MCF 10A (cell line): Measurements from ENCODE around the gene SLC7A1. TPM values are rescaled to one million over a fixed set of nuclear protein-coding genes. Genes with fewer than 3 reads are reported as not detected.

Experiments
- BruUV-seq: library from RNA; stranded (reverse); fragments of 400-500 nt; replicated peaks from 2 replicates; lab custom pipeline; 2021; lab: Mats Ljungman, UMichigan
- CTCF ChIA-PET: fragments of 300-600 bp; sonication (Branson Sonifier 250); formaldehyde crosslinking; extraction: SDS; loops from one replicate; lab custom pipeline; 2021; ENCODE audit warnings: antibody characterized with exemption, inconsistent platforms; lab: Yijun Ruan, JAX
- POLR2A ChIA-PET: fragments of 300-600, 350-650 bp; sonication (Branson Sonifier 250); formaldehyde crosslinking; extraction: SDS; loops from one replicate; lab custom pipeline; 2020; ENCODE audit warnings: antibody characterized with exemption, inconsistent platforms; lab: Yijun Ruan, JAX
- DNase-seq: peaks from one replicate; pipeline ENCODE4 v3.0.0-alpha.2; 2018; ENCODE audit not compliant: unreplicated experiment
- H3K27ac Mint-ChIP-seq: one replicate; pipeline ENCODE4 v1.8.0; 2022; ENCODE audit warnings: mild to moderate bottlenecking, low read depth, mixed read lengths; ENCODE audit not compliant: unreplicated experiment
- H3K27me3 Mint-ChIP-seq: one replicate; pipeline ENCODE4 v1.8.0; 2022; ENCODE audit warnings: mixed read lengths; ENCODE audit not compliant: insufficient read depth, unreplicated experiment
- H3K36me3 Mint-ChIP-seq: one replicate; pipeline ENCODE4 v1.8.0; 2022; ENCODE audit warnings: mild to moderate bottlenecking, moderate library complexity, mixed read lengths; ENCODE audit not compliant: insufficient read depth, unreplicated experiment
- H3K4me1 Mint-ChIP-seq: one replicate; pipeline ENCODE4 v1.8.0; 2022; ENCODE audit warnings: mixed read lengths; ENCODE audit not compliant: insufficient read depth, unreplicated experiment
- H3K4me3 Mint-ChIP-seq: one replicate; pipeline ENCODE4 v1.8.0; 2022; ENCODE audit warnings: mild to moderate bottlenecking, moderate library complexity, mixed read lengths; ENCODE audit not compliant: unreplicated experiment
- H3K9me3 Mint-ChIP-seq: one replicate; pipeline ENCODE4 v1.8.0; 2022; ENCODE audit warnings: mixed read lengths; ENCODE audit not compliant: unreplicated experiment
- CTCF ChIP-seq: fragments of 200-600 bp; IDR thresholded peaks from one replicate; pipeline ENCODE4 v1.8.0; 2022; ENCODE audit warnings: antibody characterized with exemption, mild to moderate bottlenecking; ENCODE audit not compliant: unreplicated experiment
- intact Hi-C: fragments of 100-400 bp; cut with micrococcal nuclease; formaldehyde crosslinking; loops from 2 replicates; pipeline ENCODE4 v1.14.1; 2022
- total RNA-seq: library from RNA; stranded (reverse); gene quantifications from 2 replicates; pipeline ENCODE4 v1.2.3, GENCODE V29; 2022

SLC7A1 gene
- total RNA-seq, 1 experiment from 2014 or later: 194 TPM

- no TSS peak for BruUV-seq
- TF ChIP-seq CTCF: no peak
- DNase-seq: no peak
- no peak overlapping the region for H3K27ac Mint-ChIP-seq
- ChIA-PET CTCF (interaction anchor here (0.6 to 2.7 kb wide), 23 partner anchors 8 to 1135 kb away, joined by 3 to 11 read pairs (median 4); no protein-coding TSS in a partner anchor), POLR2A (no interaction called here)
- H3K27me3 Mint-ChIP-seq: peaks cover 6% of the 10 kb centered on the region
- intact Hi-C loops: loop anchor here (5.0 kb wide), 2 partner anchors 36 to 106 kb away; no protein-coding TSS in a partner anchor
- H3K4me3 Mint-ChIP-seq: no peak overlapping the region
- no peaks in the 10 kb centered on the region for H3K9me3 Mint-ChIP-seq
- no peaks in the 10 kb centered on the region for H3K4me1 Mint-ChIP-seq
- H3K36me3 Mint-ChIP-seq: no peaks in the 10 kb centered on the region
Observed at GRCh38 chr13:29473166-29473565, 122.3 kb downstream of the SLC7A1 start.

GRCh38 chr13:29472332-29472961 lies 123.0 kb downstream of the SLC7A1 start:
- Mint-ChIP-seq H3K27me3 (no peaks in the 10 kb centered on the region), H3K4me1 (no peaks in the 10 kb centered on the region), H3K9me3 (no peaks in the 10 kb centered on the region), H3K36me3 (no peaks in the 10 kb centered on the region), H3K4me3 (no peak overlapping the region), H3K27ac (no peak overlapping the region)
- ChIA-PET POLR2A (interaction anchor here (1.0 kb wide), 1 partner anchor 33 kb away, joined by 3 read pairs; no protein-coding TSS in a partner anchor), CTCF (interaction anchor here (0.5 to 2.2 kb wide), 19 partner anchors 9 to 1512 kb away, joined by 3 to 10 read pairs (median 4); no protein-coding TSS in a partner anchor)
- TF ChIP-seq CTCF: peak; percentile 94
- DNase-seq: peak; percentile 72
- BruUV-seq: no TSS peak
- intact Hi-C loops: loop anchor here (1.0 to 5.0 kb wide), 3 partner anchors 35 to 236 kb away; no protein-coding TSS in a partner anchor

GRCh38 chr13:29471551-29471950 lies 123.9 kb downstream of the SLC7A1 start:
- CTCF ChIA-PET: interaction anchor here (0.6 to 2.2 kb wide), 13 partner anchors 12 to 1422 kb away, joined by 3 to 7 read pairs (median 4); no protein-coding TSS in a partner anchor
- intact Hi-C loops: loop anchor here (5.0 kb wide), 2 partner anchors 34 to 104 kb away; no protein-coding TSS in a partner anchor

More at GRCh38 chr13:29471551-29471950, 123.9 kb downstream of the SLC7A1 start:
- no peak for TF ChIP-seq CTCF
- no peak overlapping the region for H3K27ac Mint-ChIP-seq
- POLR2A ChIA-PET: no interaction called here
- no peak for DNase-seq
- H3K27me3 Mint-ChIP-seq: no peaks in the 10 kb centered on the region
- BruUV-seq: no TSS peak
- no peaks in the 10 kb centered on the region for H3K36me3 Mint-ChIP-seq
- H3K9me3 Mint-ChIP-seq: no peaks in the 10 kb centered on the region
- H3K4me1 Mint-ChIP-seq: no peaks in the 10 kb centered on the region
- no peak overlapping the region for H3K4me3 Mint-ChIP-seq
